SU-DHL-6 (cell line): ENCODE data around the gene RBM33.

Source experiments
- CTCF ChIP-seq: fragments of 200-600 bp; sonication (generic); IDR thresholded peaks from one replicate; pipeline ENCODE4 v1.5.1; 2017; ENCODE audit warnings: antibody characterized with exemption, mild to moderate bottlenecking, low read length, moderate library complexity; ENCODE audit not compliant: insufficient read depth, poor library complexity, severe bottlenecking
- EZH2phosphoT487 ChIP-seq: fragments of 200-600 bp; sonication (generic), shearing (Covaris generic); conservative IDR thresholded peaks from 2 replicates; pipeline ENCODE4 v1.6.1; 2018; ENCODE audit warnings: mild to moderate bottlenecking, antibody characterized with exemption, low read length, moderate library complexity, mixed read lengths

- TF ChIP-seq CTCF (no peak), EZH2phosphoT487 (no peak)
These were observed 115.4 kb downstream of the RBM33 start for GRCh38 chr7:155759740-155760430.
